Right lobe of liver (tissue), 4 donors: ENCODE measurements around the gene RASIP1.

ENCODE experiments used
- POLR2A ChIP-seq: fragments of 450-650 bp; IDR thresholded peaks from one replicate; pipeline ENCODE4 v1.6.1; 2017; ENCODE audit warnings: antibody characterized with exemption, mild to moderate bottlenecking
- TF ChIP-seq, protein P1 (sequence below), 4 donors: fragments of 200-600 bp in 3 of 4; fragments of 450-650 bp in 1 of 4; IDR thresholded peaks; one replicate each; pipeline versions ENCODE4 v1.5.1 to v1.8.0; 2016 to 2022; ENCODE audit warnings: antibody characterized with exemption in 4 of 4, mild to moderate bottlenecking in 2 of 4
- donor health status: DM: no; HTN: no; CAD: no.
- donor health status: DM: no; HTN: no; CAD: no.
- donor health status: DM: no; HTN: yes; CAD: no.

DNA sequence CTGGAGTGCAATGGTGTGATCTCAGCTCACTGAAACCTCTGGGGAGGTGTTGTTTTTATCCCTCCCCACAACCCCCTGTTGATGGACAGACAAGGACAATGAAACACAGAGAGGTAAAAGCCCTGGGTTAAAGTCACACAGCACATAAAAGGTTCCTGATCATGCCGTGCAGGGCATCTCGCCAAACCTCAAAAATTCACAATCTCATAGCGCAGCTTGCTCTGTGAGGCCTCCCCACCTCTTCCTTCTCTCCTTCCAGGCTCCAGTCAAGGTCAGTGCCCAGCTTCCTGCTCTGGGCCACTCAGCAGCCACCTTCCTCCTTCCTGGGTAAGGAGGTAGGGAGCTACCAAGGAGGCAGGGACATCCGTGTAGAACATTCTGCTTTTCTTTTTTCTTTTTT, 42.4 kb downstream of the RASIP1 start:
- TF ChIP-seq POLR2A: no peak
- TF ChIP-seq, protein P1, sequence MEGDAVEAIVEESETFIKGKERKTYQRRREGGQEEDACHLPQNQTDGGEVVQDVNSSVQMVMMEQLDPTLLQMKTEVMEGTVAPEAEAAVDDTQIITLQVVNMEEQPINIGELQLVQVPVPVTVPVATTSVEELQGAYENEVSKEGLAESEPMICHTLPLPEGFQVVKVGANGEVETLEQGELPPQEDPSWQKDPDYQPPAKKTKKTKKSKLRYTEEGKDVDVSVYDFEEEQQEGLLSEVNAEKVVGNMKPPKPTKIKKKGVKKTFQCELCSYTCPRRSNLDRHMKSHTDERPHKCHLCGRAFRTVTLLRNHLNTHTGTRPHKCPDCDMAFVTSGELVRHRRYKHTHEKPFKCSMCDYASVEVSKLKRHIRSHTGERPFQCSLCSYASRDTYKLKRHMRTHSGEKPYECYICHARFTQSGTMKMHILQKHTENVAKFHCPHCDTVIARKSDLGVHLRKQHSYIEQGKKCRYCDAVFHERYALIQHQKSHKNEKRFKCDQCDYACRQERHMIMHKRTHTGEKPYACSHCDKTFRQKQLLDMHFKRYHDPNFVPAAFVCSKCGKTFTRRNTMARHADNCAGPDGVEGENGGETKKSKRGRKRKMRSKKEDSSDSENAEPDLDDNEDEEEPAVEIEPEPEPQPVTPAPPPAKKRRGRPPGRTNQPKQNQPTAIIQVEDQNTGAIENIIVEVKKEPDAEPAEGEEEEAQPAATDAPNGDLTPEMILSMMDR (IDR thresholded peaks at IDR 0.05): no peak
